ENCODE results near the gene GSTM2. TPM values are rescaled to one million over a fixed set of nuclear protein-coding genes. Genes with fewer than 3 reads are reported as not detected.

GSTM2 gene
- total RNA-seq, 1 experiment from 2014 or later = 2.2 TPM

- in situ Hi-C loops (cut with HindIII; ENCODE audit: low pct_unique_long_range_greater_than_20kb, low sequenced_read_pairs) = no loop called here
- DNase-seq (ENCODE audit: low read depth, low spot score) = no peak
These were observed 40.0 kb upstream of the GSTM2 start for GRCh38 chr1:109627692-109628399.

- no peak for DNase-seq (ENCODE audit: low read depth, low spot score)
- in situ Hi-C loops (cut with HindIII; ENCODE audit: low pct_unique_long_range_greater_than_20kb, low sequenced_read_pairs) = no loop called here
These were observed 39.1 kb upstream of the GSTM2 start for GRCh38 chr1:109628540-109629321.

GRCh38 chr1:109629372-109630030, 38.4 kb upstream of the GSTM2 start:
- in situ Hi-C loops (cut with HindIII; ENCODE audit: low pct_unique_long_range_greater_than_20kb, low sequenced_read_pairs) = no loop called here
- DNase-seq (ENCODE audit: low read depth, low spot score) = no peak

GRCh38 chr1:109630081-109630897, 37.6 kb upstream of the GSTM2 start:
- in situ Hi-C loops (cut with HindIII; ENCODE audit: low pct_unique_long_range_greater_than_20kb, low sequenced_read_pairs) = no loop called here

GRCh38 chr1:109630898-109631512, 36.9 kb upstream of the GSTM2 start:
- DNase-seq (ENCODE audit: low read depth, low spot score) = no peak
- in situ Hi-C loops (cut with HindIII; ENCODE audit: low pct_unique_long_range_greater_than_20kb, low sequenced_read_pairs) = no loop called here

More at GRCh38 chr1:109630081-109630897, 37.6 kb upstream of the GSTM2 start:
- DNase-seq (ENCODE audit: low read depth, low spot score) = peak; percentile 20

GRCh38 chr1:109631513-109632505, 36.0 kb upstream of the GSTM2 start:
- no peak for DNase-seq (ENCODE audit: low read depth, low spot score)
- in situ Hi-C loops (cut with HindIII; ENCODE audit: low pct_unique_long_range_greater_than_20kb, low sequenced_read_pairs) = no loop called here

GRCh38 chr1:109632671-109633346, 35.0 kb upstream of the GSTM2 start:
- DNase-seq (ENCODE audit: low read depth, low spot score) = no peak
- in situ Hi-C loops (cut with HindIII; ENCODE audit: low pct_unique_long_range_greater_than_20kb, low sequenced_read_pairs) = no loop called here

- no peak for DNase-seq (ENCODE audit: low read depth, low spot score)
- in situ Hi-C loops (cut with HindIII; ENCODE audit: low pct_unique_long_range_greater_than_20kb, low sequenced_read_pairs) = no loop called here
These were observed 33.6 kb upstream of the GSTM2 start for GRCh38 chr1:109634292-109634691.

GRCh38 chr1:109634771-109635750, 32.8 kb upstream of the GSTM2 start:
- no peak for DNase-seq (ENCODE audit: low read depth, low spot score)
- in situ Hi-C loops (cut with HindIII; ENCODE audit: low pct_unique_long_range_greater_than_20kb, low sequenced_read_pairs) = no loop called here

- DNase-seq (ENCODE audit: low read depth, low spot score) = no peak
- in situ Hi-C loops (cut with HindIII; ENCODE audit: low pct_unique_long_range_greater_than_20kb, low sequenced_read_pairs) = no loop called here
These were observed 32.0 kb upstream of the GSTM2 start for GRCh38 chr1:109635862-109636200.

- no peak for DNase-seq (ENCODE audit: low read depth, low spot score)
- in situ Hi-C loops (cut with HindIII; ENCODE audit: low pct_unique_long_range_greater_than_20kb, low sequenced_read_pairs) = no loop called here
These were observed 31.5 kb upstream of the GSTM2 start for GRCh38 chr1:109636201-109636952.

GRCh38 chr1:109637446-109637845, 30.4 kb upstream of the GSTM2 start:
- in situ Hi-C loops (cut with HindIII; ENCODE audit: low pct_unique_long_range_greater_than_20kb, low sequenced_read_pairs) = no loop called here
- DNase-seq (ENCODE audit: low read depth, low spot score) = no peak

- DNase-seq (ENCODE audit: low read depth, low spot score) = no peak
- in situ Hi-C loops (cut with HindIII; ENCODE audit: low pct_unique_long_range_greater_than_20kb, low sequenced_read_pairs) = no loop called here
These were observed 28.6 kb upstream of the GSTM2 start for GRCh38 chr1:109639063-109639840.

GRCh38 chr1:109639841-109640184, 28.0 kb upstream of the GSTM2 start:
- no peak for DNase-seq (ENCODE audit: low read depth, low spot score)
- in situ Hi-C loops (cut with HindIII; ENCODE audit: low pct_unique_long_range_greater_than_20kb, low sequenced_read_pairs) = no loop called here
